HG02678 (cell line): ENCODE results near the gene ZFYVE21.

Source experiments
- ATAC-seq: cut with Tn5 transposase; IDR thresholded peaks from one replicate; pipeline ENCODE4 v1.9.1; 2021; ENCODE audit warnings: mild to moderate bottlenecking, moderate library complexity; ENCODE audit not compliant: unreplicated experiment

Gene ZFYVE21

DNA sequence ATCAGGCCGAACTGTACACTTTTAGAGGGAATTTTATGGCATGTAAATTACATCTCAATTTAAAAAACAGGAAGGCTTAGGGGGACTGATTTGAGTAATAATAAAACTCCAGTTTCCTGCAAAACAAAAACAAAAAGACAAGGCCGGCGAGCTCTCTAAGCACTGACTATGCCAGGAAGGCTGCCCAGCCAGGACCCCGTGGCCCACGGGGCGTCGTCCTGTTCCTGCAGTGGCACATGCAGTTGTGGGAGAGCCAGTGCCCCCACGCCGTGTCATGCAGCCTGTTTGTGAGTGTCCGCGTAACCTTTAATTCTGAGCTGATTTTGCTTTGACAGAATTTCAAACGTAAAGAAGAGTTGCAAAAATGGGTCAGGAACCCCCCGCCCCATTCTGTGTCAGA, 10.9 kb upstream of the ZFYVE21 start:
- ATAC-seq = no peak

DNA sequence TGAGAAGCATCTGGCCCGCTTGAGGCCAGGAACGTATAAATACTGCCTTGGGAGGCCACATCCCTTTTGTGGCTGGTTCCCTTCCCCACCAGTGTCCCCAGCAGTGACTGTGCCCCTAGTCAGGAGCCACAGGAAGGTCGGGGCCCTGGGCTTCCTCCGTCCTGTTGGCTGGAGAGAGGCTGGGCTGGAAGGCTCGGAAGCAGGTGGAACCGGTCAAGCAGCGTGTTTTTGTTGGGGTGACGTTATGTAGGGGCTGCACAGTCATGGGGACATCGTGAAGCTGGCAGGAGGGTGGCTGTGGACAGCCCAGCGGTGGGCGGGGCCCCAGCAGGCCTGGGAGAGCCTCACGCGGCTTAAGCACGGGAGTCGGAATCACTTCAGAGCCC, 10.5 kb upstream of the ZFYVE21 start:
- no peak for ATAC-seq

DNA sequence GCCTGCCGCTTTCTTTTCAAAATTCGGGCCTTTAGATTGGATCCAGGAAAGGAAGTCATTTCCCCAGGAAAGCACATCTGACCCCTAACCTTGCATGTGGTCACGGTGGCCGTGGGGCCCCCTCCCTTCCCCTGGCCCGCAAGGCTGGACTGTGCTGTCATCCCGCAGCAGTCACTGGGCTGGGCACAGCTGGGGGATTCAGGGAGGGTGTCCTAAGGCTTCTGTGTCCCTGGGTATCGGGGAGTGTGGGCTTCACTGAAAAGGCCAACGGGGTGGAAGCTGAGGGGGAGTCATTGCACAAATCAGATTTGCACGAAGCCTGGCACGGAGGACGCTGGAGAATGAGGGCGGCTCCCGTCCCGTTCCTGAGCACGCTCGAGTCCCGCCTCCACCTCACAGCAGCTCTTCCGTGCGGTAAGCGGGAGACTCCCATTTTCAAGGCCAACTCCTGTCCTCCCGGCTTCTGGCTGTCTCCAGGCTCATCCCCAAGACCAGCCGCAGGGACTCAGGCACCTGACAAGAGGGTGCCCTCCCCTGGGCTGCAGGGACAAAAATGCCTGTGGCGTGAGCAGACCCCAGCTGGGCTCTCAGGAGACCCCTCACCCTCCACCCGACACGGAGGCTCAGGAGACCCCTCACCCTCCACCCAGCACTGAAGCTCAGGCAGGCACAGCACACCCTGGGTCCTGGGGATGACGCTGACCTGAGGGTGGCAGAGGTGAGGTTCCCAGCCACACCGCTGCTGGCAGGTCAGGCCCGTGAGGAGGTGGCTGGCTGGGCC, 9.9 kb upstream of the ZFYVE21 start:
- ATAC-seq = no peak

DNA sequence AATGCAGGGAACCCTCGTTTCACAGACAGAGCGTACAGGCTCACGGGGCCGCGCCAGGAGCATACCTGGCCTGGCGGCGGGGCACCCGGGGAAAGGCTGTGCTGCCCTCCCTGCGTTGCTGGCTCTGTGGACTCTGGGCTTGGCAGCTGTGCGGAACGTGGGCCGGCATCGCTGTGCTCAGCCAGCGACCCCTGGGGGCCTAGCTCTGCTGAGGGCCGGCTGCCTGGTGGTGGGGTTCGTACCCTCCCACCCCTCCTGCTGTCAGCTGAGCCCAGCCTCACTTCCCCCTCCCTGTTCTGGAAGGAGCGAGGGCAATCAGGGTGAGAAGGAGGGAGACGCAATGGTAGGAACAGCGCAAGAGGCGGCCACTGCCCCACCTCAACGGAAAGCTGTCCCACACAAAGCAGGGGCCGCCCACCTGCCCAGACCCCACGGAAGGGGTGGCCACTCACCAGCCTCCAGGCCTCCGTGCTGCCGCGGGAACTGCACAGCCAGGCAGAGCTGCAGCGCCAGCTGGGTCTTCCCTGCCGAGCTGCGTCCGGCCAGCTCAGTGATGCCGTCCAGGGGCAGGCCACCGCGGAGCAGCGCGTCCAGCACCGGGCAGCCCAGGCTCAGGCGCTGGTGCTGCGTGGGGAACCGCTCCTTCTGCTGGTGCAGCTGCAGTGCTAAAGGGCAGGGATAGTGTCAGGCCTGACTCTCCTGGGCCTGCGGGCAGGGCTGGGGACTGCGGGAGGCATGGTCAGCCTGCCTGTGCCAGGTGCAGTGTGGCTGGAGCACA, 8.9 kb upstream of the ZFYVE21 start:
- ATAC-seq = no peak

DNA sequence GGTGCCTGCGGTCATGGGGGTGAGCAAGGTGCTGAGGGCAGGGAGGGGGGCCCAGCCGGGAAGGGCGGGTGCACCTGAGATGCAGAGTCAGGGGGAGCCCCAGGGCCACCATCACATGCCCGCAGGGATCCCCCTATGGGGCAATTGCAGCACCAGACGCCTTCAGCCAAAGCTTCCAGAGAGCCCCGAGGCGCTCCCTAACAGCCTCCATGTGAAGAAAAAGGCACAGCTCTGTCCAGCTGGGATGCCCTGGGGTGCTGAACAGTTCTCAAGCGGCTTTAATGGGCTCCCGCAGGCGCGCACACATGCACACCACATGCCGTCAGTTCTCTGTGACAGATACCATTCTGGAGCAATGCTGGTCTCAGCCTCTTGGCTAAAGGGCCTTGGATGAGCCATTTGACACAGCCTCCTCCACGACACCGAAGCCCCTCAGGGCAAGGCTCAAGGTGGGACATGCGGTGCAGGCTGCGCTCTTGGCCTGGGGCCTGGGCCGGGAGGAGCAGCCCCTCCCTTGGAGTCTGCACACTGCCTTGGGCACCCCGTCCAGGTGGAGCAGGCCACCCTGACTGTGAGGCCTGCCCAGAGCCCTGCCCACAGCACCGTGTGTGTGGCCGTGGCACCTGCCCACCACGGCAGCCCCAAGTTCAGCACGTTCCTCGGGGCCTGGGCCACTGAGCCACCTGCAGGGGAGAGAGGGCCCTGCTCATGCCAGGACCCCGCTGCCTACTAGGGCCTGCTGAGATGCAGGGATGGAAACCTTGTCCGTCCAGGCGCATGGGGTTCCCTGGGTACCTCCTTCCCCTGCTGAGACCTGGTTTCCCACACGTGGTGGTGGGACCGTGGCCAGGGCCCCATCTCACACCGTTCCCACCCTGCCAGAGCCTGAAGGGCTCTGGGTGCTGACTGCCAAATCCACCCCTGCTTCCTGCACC, 8.0 kb upstream of the ZFYVE21 start:
- no peak for ATAC-seq

DNA sequence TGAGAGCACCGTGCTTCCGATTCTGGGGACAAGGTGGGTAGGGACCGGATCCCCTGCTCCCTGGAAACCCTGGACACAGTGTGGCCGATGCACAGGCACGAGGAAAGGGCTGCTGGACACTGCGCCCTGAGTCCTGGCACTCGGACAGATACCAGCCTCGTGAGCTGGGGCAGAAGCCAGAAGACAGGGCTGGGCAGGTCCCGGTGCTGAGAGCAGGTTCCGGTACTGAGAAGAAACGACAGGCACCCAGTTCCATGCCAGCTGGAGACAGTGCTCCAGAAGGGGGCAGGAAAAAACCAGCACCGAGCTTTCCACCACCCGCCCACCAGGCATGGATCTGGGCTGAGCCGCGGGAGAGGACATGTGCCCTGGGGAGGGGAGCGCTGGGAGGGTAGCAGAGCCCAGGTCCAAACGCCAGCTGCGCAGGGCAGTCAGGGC, 6.8 kb upstream of the ZFYVE21 start:
- no peak for ATAC-seq

DNA sequence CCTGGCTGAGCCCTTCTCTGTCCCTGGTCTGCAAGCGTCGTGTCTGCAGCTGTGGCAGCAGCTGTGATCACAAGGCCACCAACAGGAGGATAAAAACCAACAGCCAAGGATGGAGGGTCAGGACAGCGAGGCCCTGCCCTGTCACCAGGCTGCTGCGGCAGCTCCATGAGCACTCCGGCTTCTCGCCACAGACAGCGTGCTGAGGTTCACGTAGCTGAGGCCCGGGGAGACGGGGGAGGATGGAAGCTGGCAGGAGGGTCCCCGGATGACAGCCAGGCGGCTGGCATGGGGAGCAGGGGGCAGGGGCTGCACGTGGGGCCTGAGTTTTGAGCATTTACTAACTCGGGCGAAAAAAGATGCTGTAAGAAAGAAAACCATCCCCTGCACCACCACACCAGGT, 5.8 kb upstream of the ZFYVE21 start:
- ATAC-seq = no peak

DNA sequence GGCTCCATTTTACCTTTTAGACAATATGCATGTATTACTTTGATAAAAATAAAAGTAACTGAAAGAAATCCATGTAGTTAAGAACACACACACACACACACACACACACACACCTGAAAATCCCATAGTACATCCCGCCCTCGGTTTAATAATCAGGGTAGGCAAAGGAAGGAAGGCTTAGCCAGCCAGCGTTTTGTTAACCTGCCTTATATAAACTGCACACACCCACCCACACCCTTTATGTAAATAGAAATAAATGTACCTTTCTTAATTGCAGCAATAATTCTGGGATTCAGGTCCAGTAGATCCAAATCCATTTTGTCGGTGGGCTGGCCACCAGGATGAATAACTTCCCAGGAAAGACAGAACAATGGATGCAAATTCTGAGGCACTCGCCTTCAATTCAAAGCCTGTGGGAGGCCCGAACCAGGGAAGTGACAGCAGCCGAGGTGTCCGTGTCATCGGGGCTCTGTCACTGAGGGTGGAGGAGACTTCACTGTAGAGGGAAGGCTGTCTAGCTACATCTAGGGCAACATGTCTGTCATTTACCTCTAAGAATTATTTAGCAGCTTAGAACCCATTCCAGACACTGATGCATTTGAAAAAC, 4.7 kb upstream of the ZFYVE21 start:
- ATAC-seq = no peak

DNA sequence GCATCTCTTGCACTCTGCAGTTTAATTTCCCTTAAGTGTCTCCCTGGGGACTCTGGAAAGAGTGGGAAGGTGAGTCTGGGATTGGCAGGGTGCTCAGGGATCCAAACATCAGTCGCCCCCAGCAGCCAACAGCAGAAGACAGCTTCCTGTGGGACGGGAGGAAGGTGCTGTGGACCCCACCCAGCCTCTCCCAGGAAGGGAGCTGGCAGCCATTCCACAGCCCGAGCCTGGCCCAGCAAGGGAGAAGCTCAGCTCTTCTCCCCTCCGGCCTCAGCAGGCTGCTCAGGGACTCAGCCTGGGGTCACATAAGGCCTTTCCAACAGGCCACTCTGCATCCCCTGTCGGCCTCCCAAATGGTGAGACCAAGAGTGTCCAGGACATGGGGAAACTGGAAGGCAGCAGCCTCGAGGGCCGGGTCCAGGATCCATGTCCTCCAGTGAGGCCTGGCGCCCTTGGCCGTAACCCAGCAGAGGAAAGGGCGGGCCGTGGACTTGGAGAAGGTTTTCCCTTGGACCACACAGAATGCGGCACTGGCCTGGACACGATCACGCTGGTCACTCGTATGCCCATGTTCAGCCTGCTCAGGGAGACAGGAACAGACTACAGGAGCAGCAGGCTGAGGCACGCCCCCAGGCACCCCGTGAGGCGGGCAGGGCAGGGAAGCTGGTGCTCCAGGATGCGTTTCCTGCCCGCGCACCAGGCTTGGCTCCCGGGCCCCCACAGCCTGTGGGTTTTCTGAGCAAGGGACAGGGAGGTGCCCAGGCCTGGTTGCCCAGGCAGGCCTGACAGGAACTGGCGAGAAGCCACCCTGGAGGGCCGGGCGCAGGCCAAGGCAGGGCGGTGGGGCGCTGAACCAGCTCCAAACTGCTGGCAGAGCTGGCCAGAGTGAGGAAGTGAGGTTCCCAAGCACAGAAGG, 3.8 kb upstream of the ZFYVE21 start:
- ATAC-seq = no peak

DNA sequence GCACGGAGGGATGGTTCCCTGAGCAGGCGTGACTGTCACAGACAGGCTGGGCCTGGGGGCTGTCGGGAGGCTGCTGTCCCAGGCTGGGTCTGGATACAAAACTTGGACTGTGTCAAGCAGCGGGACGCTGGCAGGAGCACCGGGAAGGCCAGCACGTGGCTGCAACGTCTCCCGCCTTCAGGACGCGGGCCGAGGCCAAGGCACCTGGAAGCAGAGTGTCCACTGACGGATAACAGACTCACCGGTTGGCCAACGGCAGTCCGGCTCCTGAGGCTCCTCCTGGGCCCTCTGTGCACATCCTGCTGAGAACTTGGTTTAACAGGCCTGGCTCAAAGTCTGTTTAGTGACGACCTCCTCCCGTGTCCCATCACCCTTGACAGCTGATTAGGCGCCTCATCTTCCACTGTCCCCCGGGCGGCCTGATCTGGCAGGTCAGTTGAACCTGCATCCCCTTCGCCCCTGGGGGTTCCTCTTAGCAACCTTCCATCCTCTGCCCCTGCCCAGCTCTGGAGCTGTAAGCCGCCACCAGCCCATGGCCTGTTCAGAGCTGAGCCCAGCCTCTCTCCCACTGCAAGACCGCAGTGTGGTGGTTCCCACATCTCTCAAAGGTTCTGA, 2.9 kb upstream of the ZFYVE21 start:
- ATAC-seq = no peak

DNA sequence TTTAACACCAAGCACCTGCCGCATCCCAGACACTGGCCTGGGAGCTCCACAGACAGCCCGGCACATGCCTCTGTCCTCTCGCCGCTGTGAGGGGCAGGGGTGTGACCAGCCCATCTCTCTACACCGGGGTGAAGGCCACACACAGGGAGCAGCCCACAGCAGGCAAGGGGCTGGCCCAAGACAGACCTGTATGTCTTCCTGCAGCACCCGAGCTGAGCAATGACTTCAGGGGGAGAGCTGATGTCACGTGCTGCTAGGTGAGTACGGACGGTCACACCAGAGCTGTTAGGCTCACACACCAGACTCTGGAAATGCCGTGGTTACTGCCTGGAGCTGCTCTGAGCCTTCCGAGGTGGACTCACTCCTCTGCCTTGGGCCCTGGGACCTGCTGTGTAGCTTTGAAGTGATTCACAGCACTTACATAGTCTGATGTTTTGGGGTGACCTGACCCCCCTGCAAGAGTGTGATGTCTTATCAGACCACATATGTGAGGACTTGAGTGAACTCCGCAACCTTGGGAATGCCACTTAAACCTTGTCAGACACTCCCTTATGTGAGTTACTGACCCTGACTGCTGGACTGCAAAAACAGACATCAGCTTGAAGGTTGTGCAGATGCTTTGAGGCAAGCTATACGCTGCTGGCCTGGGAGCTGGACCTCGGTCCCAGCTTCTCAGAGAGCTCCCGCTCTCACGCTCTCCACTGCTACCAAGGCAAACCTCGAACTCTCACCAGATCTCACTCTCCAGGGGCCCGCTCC, 2.1 kb upstream of the ZFYVE21 start:
- no peak for ATAC-seq

DNA sequence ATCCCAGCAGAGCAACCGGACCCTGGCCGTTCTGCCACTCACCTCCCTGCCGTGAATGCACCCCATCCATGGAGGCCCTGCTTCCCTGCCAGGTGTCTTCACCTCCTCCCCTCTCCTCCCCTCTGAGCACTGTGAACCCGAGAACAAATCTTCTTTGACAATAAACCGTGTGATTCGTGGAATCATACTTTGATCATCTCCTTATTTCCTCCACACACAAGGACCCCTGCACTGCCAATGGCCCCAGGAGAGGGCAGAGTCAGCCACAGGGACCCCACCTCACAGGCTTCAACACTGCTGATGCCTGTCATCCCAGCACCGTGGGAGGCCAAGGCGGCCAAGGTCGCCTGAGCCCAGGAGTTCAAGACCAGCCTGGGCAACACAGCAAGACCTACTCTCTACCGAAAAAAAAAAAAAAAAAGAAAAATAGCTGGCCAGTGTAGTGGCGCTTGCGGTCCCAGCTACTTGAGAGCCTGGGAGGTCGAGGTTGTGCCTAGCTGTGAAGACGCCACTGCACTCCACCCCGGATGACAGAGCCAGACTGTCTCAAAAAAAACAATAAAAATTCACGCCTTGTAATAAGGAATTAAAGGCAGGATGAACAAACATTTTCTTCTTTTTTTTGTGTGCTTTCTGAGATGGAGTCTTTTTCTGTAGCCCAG, 1.4 kb upstream of the ZFYVE21 start:
- ATAC-seq = no peak

DNA sequence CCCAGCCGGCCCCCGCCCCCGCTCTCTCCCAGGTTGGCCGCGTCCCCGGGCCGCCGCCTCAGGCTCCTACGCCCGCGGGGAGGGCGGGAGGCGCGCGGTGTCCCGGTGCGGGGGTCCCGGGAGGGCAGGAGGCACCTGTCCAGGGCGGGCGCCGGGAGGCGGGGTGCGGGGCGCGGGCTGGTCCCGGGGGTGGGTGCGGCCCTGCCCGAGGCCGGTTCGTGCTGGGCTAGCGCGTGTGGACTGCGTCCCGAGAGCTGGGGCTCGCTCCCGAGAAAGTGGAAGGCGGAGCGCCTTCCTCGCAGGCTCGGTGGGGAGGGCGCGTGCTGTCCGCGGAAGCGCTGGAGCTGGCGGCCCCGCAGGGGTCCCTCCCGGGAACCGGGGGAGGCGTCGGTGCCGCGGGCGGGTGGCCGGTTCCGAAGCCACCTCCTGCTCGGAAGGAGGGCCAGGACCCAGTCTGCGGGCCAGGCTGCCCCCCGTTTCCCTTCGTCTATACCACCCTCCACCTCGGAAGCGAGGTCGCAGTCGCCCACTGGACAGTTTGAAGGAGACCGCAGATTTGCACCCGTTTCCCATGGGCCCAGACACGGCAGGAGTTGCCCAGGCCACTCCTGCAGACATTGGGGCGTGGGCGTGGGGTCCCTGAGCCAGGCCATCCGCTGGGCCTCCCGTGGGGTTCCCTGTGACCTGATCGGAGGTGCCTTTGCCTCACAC, 636 bp downstream of the ZFYVE21 start:
- ATAC-seq = peak; percentile 3

DNA sequence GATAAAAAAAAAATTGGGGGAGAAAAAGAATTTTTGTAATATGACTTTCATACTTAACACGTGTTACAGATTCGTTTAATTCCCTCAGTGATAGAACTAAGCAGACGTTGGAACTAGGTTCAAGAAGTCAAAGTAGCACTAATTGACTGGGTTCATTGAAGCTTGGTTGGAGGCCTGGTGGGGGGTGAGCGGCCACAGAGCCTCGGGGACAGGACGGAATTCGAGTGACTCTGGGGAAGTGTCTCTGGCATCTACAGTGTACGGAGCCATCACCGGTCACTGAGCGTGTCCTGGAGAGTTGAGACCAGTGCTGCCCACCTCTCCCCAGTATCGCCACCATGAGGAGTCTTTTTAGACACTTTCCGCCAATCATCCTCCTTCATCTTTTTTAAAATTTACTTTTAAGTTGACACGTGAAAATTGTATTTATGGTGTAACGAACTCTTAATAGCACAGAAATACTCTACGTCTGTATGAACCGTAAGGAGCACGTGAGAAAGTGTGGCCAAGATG, 1.3 kb downstream of the ZFYVE21 start:
- no peak for ATAC-seq

DNA sequence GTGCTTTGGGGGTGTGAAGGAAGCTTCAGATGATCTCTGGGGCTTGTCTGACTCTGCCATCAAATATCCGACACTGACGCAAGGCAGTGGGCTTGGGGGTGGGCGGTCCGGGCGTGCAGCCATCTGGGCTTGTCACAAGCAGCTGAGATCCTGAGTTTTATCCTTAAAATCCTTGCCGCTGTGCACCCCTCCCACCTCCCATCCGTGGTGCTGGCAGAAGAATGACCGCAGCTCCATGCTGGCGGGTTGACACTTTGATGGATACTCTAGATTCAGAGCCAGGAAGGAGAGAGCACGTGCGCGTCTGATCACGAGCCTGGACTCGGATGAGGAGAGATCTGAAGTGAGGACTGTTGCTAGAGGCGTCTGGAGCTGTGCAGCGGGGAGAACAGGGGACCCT, 3.0 kb downstream of the ZFYVE21 start:
- ATAC-seq = no peak

DNA sequence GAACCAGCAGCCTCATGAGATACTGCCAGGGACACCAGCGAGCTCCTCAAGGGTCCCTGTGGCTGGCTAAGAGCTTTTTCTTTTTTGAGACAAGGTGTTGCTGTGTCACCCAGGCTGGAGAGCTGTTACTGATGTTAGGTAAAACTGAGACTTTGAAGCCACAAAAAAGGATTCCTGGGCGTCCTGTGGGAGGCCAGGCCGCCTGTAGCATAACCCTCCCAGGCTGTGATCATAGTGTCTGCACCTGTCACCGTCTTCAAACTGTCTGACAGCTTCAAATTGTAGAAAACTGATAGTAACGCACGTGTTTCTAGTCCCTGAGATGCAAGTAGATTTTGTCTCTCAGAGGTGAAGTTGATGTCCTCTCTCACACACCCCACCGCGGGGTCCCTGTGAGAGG, 4.1 kb downstream of the ZFYVE21 start:
- no peak for ATAC-seq
